NCI-H524 (cell line): ENCODE measurements around the gene FOXJ3.

Experiments used
- DNase-seq, 2 experiments: peaks; one replicate each; lab custom pipeline; 2025; lab: John Stamatoyannopoulos, UW

Gene FOXJ3

GRCh38 chr1:42189931-42190853 is 144.8 kb downstream of the FOXJ3 start:
- DNase-seq = no peak

- no peak for DNase-seq
Measured at GRCh38 chr1:42186152-42186551, 148.9 kb downstream of the FOXJ3 start.

GRCh38 chr1:42184616-42185015 is 150.4 kb downstream of the FOXJ3 start:
- no peak for DNase-seq

- DNase-seq = no peak
Measured at GRCh38 chr1:42183957-42184268, 151.1 kb downstream of the FOXJ3 start.

- no peak for DNase-seq
Measured at GRCh38 chr1:42183210-42183956, 151.7 kb downstream of the FOXJ3 start.

GRCh38 chr1:42181687-42182086 is 153.3 kb downstream of the FOXJ3 start:
- no peak for DNase-seq

DNA sequence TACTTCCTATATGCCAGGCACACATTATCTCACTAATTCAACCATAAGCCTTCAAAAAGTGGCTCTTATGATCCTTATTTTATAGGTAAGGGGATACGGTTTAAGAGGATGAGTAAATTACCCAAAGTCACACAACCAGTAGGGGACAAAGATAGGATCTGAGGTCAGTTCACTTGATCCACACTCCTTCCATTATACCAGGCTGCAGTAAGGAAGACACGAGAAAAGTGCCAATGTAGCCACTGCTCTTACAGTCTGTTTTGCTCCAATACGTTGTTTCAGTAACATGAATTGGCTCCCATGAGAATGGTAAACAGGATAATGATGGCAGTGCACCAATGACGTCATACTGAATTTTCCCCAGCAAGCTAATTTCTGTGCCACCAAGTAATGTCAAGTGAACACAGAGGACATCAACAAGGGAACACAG is 155.1 kb downstream of the FOXJ3 start:
- DNase-seq = no peak

DNA sequence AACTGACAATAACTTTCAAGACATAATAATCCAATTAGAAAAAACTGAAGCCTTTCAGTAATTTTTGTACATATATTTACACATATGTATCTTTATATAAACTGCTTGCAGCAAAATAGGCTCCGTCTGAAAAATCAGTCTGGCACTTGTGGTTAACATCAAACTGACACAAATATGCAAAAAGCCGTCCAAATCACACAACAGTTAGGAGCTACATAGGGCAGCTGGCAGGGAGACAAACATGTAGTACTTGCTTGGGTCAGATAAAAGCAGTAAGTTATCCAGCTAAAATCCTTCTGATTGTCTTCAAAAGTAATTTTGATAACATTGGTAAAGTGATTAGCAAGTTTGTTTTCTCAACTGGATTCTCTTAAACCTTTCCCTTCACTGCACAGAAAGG is 155.8 kb downstream of the FOXJ3 start:
- no peak for DNase-seq

- DNase-seq = no peak
Measured at GRCh38 chr1:42178249-42178648, 156.8 kb downstream of the FOXJ3 start.

DNA sequence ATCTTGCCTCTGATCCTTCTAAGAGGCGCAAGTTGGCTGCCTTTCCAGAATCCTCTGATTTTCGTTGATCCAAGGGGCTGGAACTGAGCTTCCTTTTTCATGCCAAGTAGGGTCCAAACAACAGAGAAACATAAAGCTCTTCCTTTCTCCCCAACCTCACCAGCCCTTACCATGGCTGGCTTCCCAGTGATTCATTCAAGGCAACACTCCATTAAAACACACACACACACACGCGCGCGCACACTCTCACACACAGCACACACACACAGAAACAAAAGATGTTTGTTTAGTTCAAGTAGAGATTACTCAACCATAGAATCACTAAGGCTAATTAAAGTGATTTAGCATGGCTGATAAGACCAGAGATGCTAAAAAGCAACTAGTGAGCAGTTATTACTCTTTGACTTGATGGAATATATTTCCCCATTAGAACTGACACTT is 157.5 kb downstream of the FOXJ3 start:
- DNase-seq = no peak

GRCh38 chr1:42176902-42177519 is 158.0 kb downstream of the FOXJ3 start:
- DNase-seq = peak in 1 of 2 experiments; percentile 55

DNA sequence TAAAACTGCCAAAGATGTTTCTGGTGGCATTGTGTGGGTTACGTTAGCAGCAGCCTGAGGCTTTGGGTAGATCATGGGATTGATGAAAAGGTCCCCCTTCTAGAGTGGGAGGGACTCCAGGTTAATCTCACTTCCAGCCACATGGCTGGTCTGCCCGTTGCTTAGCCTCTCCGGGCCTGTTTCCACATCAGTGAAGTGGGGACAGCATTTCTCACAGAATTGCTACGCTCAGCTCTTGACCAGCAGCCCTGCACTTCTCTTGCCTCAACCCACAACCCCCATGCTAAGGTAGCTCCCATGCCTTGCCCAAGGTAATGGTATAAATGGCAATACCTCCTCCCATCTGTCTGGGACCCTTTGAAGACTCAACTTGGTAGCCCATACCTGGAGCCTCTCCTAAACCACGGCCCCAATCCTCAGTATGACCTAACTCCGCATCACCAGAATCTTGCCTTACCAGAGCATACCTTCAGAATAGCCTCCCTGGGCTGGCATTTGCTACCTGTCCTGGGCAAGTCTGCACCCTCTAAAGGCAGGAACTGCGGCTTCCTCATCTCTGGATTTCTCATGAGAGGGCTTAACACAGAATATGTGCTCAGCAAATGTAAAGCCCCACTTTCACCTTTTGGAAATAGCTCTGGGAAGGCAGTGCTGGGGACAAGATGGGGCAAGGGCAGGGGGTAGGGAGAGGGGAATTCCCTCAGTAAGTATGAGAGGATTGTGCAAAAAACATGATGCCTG is 159.6 kb downstream of the FOXJ3 start:
- DNase-seq = no peak

DNA sequence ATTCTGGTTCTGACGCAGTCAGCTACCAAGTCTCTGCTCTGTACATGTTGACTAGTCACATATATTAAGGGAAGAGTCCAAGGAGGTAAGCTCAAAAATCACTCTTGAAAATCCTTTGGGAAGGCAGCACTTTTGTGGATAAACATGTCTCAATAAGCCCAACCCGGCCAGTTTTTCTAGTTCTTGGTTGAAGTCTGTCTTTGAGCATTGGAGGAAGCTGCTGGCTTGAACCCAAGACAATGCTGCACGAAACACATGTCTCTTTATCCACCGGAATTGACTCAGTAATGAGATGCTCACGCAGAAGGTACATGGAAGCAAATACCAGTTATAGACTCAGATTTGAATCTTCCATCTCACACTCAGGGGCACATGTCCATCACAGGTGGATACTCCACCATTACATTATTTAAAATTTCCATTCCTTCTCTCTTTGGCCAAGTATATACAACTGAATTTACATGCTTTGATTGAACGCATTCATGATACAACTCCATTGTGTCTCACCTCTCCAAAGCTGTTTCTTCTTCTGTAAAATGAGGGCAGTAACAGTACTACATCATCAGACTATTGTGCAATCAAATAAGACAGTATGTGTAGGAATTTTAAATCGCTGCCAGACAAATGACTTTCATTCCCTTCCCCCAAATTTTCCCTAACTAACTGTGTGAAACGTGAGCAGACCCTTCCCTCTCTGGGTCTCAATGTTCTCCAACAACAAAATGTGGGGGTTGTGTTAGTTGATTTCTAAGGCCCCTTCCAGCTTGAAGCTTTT is 160.9 kb downstream of the FOXJ3 start:
- no peak for DNase-seq

DNA sequence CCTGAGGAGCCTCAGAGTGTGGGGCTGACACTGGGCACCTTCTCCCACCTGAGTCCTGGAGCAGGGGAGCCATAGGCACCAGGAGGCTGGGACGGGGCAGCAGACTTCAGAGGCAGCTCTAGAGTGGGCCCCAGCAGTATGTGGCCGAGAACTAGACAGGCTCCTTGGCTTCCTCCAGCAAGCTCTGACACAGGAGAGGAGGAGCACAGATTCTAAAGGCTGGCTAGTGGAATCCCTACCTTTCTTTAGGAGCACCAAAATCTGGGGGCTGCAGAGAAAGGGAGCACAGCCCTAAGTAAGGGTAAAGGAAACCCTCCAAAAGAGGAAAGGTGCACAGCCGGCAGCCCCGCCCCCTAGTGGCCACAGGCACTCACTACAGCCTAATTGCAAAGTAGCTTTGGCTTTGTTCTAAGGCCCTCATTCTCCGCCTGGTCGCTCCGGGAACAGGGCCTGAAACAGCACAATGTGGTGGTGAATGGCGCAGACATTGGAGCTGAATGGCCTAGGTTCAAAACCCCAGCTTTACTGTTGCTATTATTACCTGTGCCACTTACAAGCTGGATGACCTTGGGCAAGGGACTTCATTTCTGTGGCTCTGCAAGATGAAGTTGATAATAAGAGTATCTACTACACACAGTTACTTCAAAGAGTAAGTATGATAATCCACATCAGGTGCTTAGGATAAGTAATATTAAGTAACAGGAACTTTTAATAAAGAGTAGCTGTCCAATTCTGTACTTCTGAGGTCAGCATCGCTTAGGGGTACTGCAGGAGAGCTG is 161.7 kb downstream of the FOXJ3 start:
- DNase-seq = peak; percentile 7 to 47

- DNase-seq = no peak
Measured at GRCh38 chr1:42172381-42173133, 162.5 kb downstream of the FOXJ3 start.

- peak in 1 of 2 experiments; percentile 16 for DNase-seq
Measured at GRCh38 chr1:42171679-42172266, 163.3 kb downstream of the FOXJ3 start.

DNA sequence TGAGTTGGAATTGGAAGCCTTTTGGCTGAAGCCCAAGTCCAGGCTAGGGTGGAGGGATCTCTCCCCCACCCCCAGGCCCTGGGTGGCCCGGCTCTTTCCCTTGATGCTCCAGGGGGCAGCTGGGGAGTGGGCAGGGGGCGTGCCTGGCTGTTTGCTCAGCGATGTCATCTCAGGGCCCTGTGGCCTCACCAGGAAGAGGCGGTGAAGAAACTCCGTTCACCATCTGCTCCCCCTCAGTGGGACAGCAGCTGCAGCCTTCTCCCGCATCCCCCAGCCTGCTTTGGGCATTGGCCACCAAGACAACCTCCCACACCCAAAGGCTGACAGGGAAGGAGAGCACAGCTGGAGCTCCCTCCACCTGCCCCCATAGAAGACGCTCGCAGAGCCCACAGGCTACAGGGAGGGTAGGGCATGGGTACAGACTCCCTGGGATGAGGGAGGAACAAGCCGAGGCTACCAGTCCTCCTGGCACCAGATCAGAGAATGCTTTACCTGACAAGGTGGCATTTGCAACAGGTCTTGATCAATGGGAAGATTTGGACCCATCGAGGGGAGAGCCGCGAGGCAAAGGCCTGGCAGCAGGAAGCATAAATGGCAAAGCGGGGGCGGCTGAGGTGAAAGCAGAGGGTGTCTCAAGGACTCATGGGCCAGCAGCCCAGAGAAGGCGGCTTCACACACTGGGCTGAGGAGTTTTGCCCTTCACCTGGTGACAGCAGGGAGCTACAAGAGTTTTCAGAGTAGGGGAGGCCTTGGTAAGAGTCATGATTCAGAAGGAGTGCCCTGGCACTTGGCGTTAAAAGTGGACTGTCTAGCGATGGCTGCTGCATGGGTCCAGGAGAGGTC is 164.0 kb downstream of the FOXJ3 start:
- DNase-seq = peak; percentile 35 to 77

- peak; percentile 11 to 31 for DNase-seq
Measured at GRCh38 chr1:42168763-42169162, 166.3 kb downstream of the FOXJ3 start.

DNA sequence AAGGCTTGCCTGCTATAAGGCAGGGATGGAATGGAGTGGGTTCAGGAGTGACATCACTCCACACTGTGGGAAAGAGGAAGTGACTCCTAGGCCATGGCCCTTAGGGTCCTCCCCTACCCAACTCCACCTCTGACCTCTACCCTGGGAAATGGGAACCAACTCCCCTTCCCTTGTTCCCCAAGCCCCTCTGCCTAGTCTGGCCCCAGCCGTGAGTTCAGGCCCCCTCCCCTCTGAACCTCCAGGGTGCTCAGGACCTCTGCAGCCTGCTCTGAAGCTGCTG is 166.7 kb downstream of the FOXJ3 start:
- DNase-seq = no peak
